ENCODE results near the gene SRPRB. TPM values are rescaled to one million over a fixed set of nuclear protein-coding genes. Genes with fewer than 3 reads are reported as not detected.

Gene SRPRB
- total RNA-seq, 1 experiment from 2014 or later, result 61.0 TPM

DNA sequence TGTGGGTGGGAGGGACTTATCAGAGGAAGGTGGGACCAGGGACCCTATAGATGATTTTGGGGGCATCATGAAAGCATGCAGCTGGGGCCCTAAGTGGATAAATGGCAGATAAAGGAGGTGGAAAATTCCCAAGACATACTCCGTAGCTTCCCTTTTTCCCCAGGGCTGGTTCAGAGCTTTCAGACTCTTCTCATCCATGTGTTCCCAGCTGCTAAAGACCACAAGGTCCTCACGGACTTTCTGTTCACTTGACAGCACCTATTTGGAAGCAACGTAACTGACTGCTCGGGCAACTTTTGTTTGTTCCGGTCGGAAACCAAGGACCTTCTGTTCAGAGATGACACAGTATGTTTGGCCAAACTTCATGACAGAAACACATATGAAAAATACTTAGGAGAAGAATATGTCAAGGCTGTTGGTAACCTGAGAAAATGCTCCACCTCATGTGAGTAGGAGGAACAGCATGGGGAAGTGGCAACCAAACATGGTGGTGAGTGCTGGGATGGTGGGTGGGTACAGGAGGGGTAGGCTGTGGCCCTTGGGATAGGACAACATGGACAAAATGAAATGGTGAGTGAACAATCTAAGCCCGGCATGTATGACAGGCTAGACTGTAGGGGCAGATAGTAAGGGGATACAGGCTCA is 28.7 kb upstream of the SRPRB start:
- CTCF ChIA-PET, result no interaction called here
- RAD21 ChIA-PET (ENCODE audit: low non-redundant PET in 1 of 2, low total read pairs in 2 of 2, uncharacterized antibody in 2 of 2, unreplicated experiment in 2 of 2), result no interaction called here

More for the DNA sequence above, 28.7 kb upstream of the SRPRB start:
- H3K9ac ChIP-seq (ENCODE audit: low read length), result no peak overlapping the region
- H3K9me2 ChIP-seq (ENCODE audit: insufficient read depth), result no peaks in the 10 kb centered on the region
- no peaks in the 10 kb centered on the region for H3K79me2 ChIP-seq (ENCODE audit: insufficient read depth, low read length)
- no TSS peak for BruUV-seq (replicated peaks)
- H4K20me1 ChIP-seq (ENCODE audit: insufficient read depth), result no peaks in the 10 kb centered on the region
- H3K9me3 ChIP-seq (ENCODE audit: control insufficient read depth in 1 of 2, insufficient read depth in 1 of 2, low read depth in 1 of 2, low read length in 2 of 2), result no peaks in the 10 kb centered on the region
- no peak for ATAC-seq
- no peaks in the 10 kb centered on the region for H3K36me3 ChIP-seq (ENCODE audit: control insufficient read depth in 1 of 2, insufficient read depth in 2 of 2, low read length in 2 of 2)
- no peak overlapping the region for H2AFZ ChIP-seq (ENCODE audit: low read depth, low read length, poor library complexity, severe bottlenecking)
- POLR2A ChIA-PET, result no interaction called here
- no peak overlapping the region for H3K27ac ChIP-seq (ENCODE audit: low read depth, low read length)
- H3K27me3 ChIP-seq (ENCODE audit: insufficient read depth, low read length), result no peaks in the 10 kb centered on the region
- no peak overlapping the region for H3K4me3 ChIP-seq (replicated peaks in 1 of 2; ENCODE audit: low read depth in 1 of 2, low read length in 2 of 2)
- H3K4me2 ChIP-seq (ENCODE audit: low read length), result no peak overlapping the region
- no peak for DNase-seq (ENCODE audit: low read depth, low spot score)
- intact Hi-C loops (cut with micrococcal nuclease), result no loop called here
- TF ChIP-seq POLR2AphosphoS5 (IDR thresholded peaks at IDR 0.05; ENCODE audit: low read depth, low read length) (no peak), SP1 (IDR thresholded peaks at IDR 0.05; ENCODE audit: low read depth) (no peak), EGR1 (IDR thresholded peaks at IDR 0.05; ENCODE audit: low read depth) (no peak), SRF (IDR thresholded peaks at IDR 0.05; ENCODE audit: low read depth) (no peak), RAD21 (IDR thresholded peaks at IDR 0.05; ENCODE audit: low read depth) (no peak), ZFX (IDR thresholded peaks at IDR 0.05) (no peak), FOSL1 (IDR thresholded peaks at IDR 0.05; ENCODE audit: low read depth) (no peak), SIN3A (IDR thresholded peaks at IDR 0.05; ENCODE audit: low read depth) (no peak), JUND (IDR thresholded peaks at IDR 0.05) (no peak), ELF1 (IDR thresholded peaks at IDR 0.05; ENCODE audit: borderline replicate concordance, low read depth) (no peak), CBX3 (IDR thresholded peaks at IDR 0.05; ENCODE audit: low read depth) (no peak), YY1 (IDR thresholded peaks at IDR 0.05; ENCODE audit: extremely low read depth, insufficient replicate concordance, low read depth, low read length) (no peak), ZNF274 (IDR thresholded peaks at IDR 0.05; ENCODE audit: low read depth, low read length) (no peak), CEBPB (IDR thresholded peaks at IDR 0.05; ENCODE audit: low read depth) (no peak), EZH2 (IDR thresholded peaks at IDR 0.05) (no peak), POLR2A (IDR thresholded peaks at IDR 0.05; ENCODE audit: borderline replicate concordance, extremely low read depth, insufficient read depth, insufficient read length) (no peak)
- TF ChIP-seq, protein P1, sequence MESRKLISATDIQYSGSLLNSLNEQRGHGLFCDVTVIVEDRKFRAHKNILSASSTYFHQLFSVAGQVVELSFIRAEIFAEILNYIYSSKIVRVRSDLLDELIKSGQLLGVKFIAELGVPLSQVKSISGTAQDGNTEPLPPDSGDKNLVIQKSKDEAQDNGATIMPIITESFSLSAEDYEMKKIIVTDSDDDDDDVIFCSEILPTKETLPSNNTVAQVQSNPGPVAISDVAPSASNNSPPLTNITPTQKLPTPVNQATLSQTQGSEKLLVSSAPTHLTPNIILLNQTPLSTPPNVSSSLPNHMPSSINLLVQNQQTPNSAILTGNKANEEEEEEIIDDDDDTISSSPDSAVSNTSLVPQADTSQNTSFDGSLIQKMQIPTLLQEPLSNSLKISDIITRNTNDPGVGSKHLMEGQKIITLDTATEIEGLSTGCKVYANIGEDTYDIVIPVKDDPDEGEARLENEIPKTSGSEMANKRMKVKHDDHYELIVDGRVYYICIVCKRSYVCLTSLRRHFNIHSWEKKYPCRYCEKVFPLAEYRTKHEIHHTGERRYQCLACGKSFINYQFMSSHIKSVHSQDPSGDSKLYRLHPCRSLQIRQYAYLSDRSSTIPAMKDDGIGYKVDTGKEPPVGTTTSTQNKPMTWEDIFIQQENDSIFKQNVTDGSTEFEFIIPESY (IDR thresholded peaks at IDR 0.05; ENCODE audit: extremely low read depth, insufficient replicate concordance, low read length), result no peak
- TF ChIP-seq, protein P2, sequence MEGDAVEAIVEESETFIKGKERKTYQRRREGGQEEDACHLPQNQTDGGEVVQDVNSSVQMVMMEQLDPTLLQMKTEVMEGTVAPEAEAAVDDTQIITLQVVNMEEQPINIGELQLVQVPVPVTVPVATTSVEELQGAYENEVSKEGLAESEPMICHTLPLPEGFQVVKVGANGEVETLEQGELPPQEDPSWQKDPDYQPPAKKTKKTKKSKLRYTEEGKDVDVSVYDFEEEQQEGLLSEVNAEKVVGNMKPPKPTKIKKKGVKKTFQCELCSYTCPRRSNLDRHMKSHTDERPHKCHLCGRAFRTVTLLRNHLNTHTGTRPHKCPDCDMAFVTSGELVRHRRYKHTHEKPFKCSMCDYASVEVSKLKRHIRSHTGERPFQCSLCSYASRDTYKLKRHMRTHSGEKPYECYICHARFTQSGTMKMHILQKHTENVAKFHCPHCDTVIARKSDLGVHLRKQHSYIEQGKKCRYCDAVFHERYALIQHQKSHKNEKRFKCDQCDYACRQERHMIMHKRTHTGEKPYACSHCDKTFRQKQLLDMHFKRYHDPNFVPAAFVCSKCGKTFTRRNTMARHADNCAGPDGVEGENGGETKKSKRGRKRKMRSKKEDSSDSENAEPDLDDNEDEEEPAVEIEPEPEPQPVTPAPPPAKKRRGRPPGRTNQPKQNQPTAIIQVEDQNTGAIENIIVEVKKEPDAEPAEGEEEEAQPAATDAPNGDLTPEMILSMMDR (IDR thresholded peaks at IDR 0.05 in 2 of 3, conservative IDR thresholded peaks at IDR 0.05 in 1 of 3; ENCODE audit: borderline replicate concordance in 1 of 3, insufficient read depth in 1 of 3, low read depth in 2 of 3, low read length in 2 of 3), result no peak
- TF ChIP-seq, protein P3, sequence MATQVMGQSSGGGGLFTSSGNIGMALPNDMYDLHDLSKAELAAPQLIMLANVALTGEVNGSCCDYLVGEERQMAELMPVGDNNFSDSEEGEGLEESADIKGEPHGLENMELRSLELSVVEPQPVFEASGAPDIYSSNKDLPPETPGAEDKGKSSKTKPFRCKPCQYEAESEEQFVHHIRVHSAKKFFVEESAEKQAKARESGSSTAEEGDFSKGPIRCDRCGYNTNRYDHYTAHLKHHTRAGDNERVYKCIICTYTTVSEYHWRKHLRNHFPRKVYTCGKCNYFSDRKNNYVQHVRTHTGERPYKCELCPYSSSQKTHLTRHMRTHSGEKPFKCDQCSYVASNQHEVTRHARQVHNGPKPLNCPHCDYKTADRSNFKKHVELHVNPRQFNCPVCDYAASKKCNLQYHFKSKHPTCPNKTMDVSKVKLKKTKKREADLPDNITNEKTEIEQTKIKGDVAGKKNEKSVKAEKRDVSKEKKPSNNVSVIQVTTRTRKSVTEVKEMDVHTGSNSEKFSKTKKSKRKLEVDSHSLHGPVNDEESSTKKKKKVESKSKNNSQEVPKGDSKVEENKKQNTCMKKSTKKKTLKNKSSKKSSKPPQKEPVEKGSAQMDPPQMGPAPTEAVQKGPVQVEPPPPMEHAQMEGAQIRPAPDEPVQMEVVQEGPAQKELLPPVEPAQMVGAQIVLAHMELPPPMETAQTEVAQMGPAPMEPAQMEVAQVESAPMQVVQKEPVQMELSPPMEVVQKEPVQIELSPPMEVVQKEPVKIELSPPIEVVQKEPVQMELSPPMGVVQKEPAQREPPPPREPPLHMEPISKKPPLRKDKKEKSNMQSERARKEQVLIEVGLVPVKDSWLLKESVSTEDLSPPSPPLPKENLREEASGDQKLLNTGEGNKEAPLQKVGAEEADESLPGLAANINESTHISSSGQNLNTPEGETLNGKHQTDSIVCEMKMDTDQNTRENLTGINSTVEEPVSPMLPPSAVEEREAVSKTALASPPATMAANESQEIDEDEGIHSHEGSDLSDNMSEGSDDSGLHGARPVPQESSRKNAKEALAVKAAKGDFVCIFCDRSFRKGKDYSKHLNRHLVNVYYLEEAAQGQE (IDR thresholded peaks at IDR 0.05; ENCODE audit: low read depth), result no peak
- TF ChIP-seq, protein P4, sequence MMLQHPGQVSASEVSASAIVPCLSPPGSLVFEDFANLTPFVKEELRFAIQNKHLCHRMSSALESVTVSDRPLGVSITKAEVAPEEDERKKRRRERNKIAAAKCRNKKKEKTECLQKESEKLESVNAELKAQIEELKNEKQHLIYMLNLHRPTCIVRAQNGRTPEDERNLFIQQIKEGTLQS (IDR thresholded peaks at IDR 0.05), result no peak
- no peaks in the 10 kb centered on the region for H3K4me1 ChIP-seq (ENCODE audit: control insufficient read depth in 1 of 2, insufficient read depth in 2 of 2, low read length in 2 of 2)
